Suprapubic skin (tissue), 4 donors: ENCODE measurements around the gene NREP. TPM values are rescaled to one million over a fixed set of nuclear protein-coding genes. Genes with fewer than 3 reads are reported as not detected.

ENCODE experiments used
- DNase-seq, 2 donors: peaks; one replicate each; pipeline ENCODE4 v3.0.0-alpha.2; 2019; ENCODE audit warnings: low spot score in 2 of 2
- H3K27ac ChIP-seq: fragments of 200-600 bp; sonication (generic); one replicate; pipeline ENCODE4 v1.5.1; 2019
- H3K27me3 ChIP-seq: fragments of 200-600 bp; sonication (generic); one replicate; pipeline ENCODE4 v1.5.1; 2019
- H3K36me3 ChIP-seq: fragments of 200-600 bp; sonication (generic); one replicate; pipeline ENCODE4 v1.5.1; 2019
- H3K4me1 ChIP-seq: fragments of 200-600 bp; sonication (generic); one replicate; pipeline ENCODE4 v1.5.1; 2019
- H3K4me3 ChIP-seq: fragments of 200-600 bp; sonication (generic); one replicate; pipeline ENCODE4 v1.5.1; 2019; ENCODE audit warnings: mild to moderate bottlenecking
- H3K9me3 ChIP-seq: fragments of 200-600 bp; sonication (generic); one replicate; pipeline ENCODE4 v1.5.1; 2019
- EP300 ChIP-seq: sonication (generic); formaldehyde crosslinking; IDR thresholded peaks from one replicate; pipeline ENCODE4 v1.6.1; 2017; ENCODE audit warnings: antibody characterized with exemption
- POLR2A ChIP-seq, 2 donors: fragments of 450-650 bp; IDR thresholded peaks; one replicate each; pipeline ENCODE4 v1.6.1; 2017; ENCODE audit warnings: antibody characterized with exemption in 2 of 2, mild to moderate bottlenecking in 2 of 2, moderate library complexity in 2 of 2
- POLR2AphosphoS5 ChIP-seq, 3 donors: sonication (generic); formaldehyde crosslinking; IDR thresholded peaks; one replicate each; pipeline ENCODE4 v1.6.1; 2017; ENCODE audit warnings: antibody characterized with exemption in 3 of 3
- WGBS: methylation state at CpG from one replicate; pipeline ENCODE4 v1.1.5; 2018; 5-methylcytosine and 5-hydroxymethylcytosine counted together
- total RNA-seq, 4 donors: library from RNA; depleted of rRNA; stranded (reverse); fragments of >200 nt; gene quantifications; one replicate each; pipeline ENCODE4 v1.1.0, GENCODE V29; 2016
- TF ChIP-seq, protein P1 (sequence below), 2 donors: fragments of 200-600 bp in 1 of 2; fragments of 450-650 bp in 1 of 2; sonication (generic) in 1 of 2; IDR thresholded peaks; one replicate each; pipeline ENCODE4 v1.5.1; 2016 to 2019; ENCODE audit warnings: antibody characterized with exemption in 2 of 2, mild to moderate bottlenecking in 1 of 2, moderate library complexity in 1 of 2

NREP gene, protein sequence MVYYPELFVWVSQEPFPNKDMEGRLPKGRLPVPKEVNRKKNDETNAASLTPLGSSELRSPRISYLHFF
- 10 to 100 TPM in 1 of 4 donors, 1 to 10 TPM in 3; 7.0 to 10.1 (median 8.3) TPM for total RNA-seq

DNA sequence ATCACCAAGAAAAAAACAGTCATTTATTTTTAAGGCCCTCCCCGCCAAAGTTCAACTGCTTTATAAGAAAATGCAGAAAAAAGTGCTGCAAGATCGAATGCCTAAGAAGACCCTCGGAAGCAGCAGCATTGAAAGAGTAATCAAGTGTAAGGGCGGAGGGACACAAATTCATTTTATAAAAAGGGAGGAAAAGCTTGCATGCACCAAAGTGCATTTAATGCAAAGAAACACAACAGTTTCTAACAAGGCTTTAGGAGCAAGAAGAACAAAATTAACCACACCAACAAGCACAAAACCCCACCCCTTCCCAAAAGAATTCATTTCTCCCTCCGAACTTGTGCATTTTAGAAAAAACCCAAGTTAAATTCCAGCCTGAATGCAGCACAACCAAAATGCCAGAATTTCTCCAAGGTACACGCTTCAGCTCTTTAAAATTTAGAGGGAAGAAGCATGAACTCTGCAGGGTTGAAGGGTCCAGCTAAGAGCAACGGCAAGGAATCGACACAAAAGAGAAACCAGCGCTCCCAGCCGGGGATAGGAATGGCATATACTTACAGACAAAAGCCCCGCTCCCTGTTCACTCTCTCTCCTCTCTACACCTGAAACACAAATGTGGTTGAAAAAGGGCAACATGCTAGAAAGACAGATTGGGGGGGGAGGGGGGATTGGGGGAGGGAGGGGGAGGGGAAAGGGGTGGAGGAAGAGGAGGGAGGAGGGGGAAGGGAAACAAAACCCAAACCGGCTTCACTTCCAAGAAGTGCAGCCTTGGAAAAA lies at the start of gene NREP:
Gene NREP, minus strand, starts transcription at position 614 of the 774 bp plus-strand sequence. CDS start 1,422 bp downstream, outside the sequence.
- Histone ChIP-seq H3K4me3 (peak within 1 kb of the TSS; percentile 60), H3K9me3 (no peaks in the 10 kb centered on the region), H3K27ac (peak within 1 kb of the TSS; percentile 87), H3K4me1 (peaks cover 28% of the 10 kb centered on the region), H3K27me3 (no peaks in the 10 kb centered on the region), H3K36me3 (no peaks in the 10 kb centered on the region)
- TF ChIP-seq POLR2A (IDR thresholded peaks at IDR 0.05) = no peak
- TF ChIP-seq, protein P1, sequence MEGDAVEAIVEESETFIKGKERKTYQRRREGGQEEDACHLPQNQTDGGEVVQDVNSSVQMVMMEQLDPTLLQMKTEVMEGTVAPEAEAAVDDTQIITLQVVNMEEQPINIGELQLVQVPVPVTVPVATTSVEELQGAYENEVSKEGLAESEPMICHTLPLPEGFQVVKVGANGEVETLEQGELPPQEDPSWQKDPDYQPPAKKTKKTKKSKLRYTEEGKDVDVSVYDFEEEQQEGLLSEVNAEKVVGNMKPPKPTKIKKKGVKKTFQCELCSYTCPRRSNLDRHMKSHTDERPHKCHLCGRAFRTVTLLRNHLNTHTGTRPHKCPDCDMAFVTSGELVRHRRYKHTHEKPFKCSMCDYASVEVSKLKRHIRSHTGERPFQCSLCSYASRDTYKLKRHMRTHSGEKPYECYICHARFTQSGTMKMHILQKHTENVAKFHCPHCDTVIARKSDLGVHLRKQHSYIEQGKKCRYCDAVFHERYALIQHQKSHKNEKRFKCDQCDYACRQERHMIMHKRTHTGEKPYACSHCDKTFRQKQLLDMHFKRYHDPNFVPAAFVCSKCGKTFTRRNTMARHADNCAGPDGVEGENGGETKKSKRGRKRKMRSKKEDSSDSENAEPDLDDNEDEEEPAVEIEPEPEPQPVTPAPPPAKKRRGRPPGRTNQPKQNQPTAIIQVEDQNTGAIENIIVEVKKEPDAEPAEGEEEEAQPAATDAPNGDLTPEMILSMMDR (IDR thresholded peaks at IDR 0.05) = no peak
- no peak for TF ChIP-seq EP300
- TF ChIP-seq POLR2AphosphoS5 (IDR thresholded peaks at IDR 0.05) = no peak
- whole genome bisulfite sequencing = 5% methylated on average over 12 of the region's 12 CpGs
- peak in 1 of 2 donors; percentile 83 for DNase-seq

DNA sequence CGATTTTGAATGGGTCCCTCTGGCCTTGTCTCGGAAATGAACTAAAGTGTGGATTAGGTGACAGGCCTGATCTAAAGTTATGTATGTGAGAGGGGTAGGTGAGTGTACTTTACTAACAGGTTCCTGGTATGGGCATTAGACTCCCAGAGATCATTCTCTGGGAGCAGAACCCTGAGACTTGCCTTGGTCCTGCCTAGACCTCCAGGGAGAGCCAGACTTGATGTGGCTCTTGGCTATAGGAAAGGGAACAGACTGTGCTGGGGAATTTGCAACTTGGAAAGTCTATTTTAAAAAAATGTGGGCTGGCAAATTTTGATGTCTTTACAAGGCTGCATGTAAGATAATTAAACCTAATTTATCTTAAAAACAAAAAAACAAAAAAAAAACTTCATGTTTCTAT lies 49.8 kb upstream of the NREP start:
- no peaks in the 10 kb centered on the region for H3K9me3 ChIP-seq
- H3K4me3 ChIP-seq = no peak overlapping the region
- H3K4me1 ChIP-seq = no peaks in the 10 kb centered on the region
- 83% methylated on average over 2 of the region's 2 CpGs for WGBS
- H3K36me3 ChIP-seq = no peaks in the 10 kb centered on the region
- no peak for DNase-seq
- TF ChIP-seq EP300 (no peak), POLR2A (IDR thresholded peaks at IDR 0.05) (no peak), POLR2AphosphoS5 (IDR thresholded peaks at IDR 0.05) (no peak)
- TF ChIP-seq, protein P1 (IDR thresholded peaks at IDR 0.05) = no peak
- no peak overlapping the region for H3K27ac ChIP-seq
- no peaks in the 10 kb centered on the region for H3K27me3 ChIP-seq

DNA sequence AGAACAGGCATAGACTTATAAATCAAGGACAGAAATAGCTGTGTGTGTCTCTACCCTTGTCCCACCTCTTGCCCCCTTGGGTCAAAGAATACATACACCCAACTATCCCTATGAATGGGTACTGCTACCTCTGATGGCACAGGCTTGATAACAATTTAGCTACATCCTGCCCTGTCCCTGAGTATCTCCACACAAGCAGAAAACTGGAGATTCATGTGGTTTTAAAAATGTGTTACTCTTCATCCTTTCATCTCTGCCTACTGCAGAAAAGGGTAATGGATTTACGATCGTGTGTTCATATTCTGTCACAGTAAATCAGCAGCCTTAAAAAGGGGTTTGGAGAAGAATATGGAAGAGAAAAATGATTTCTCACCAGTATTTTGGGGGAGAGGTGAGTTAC lies 49.2 kb upstream of the NREP start:
- Histone ChIP-seq H3K27ac (no peak overlapping the region), H3K27me3 (no peaks in the 10 kb centered on the region), H3K9me3 (no peaks in the 10 kb centered on the region), H3K4me3 (no peak overlapping the region), H3K4me1 (no peaks in the 10 kb centered on the region), H3K36me3 (no peaks in the 10 kb centered on the region)
- 78% methylated on average over 2 of the region's 2 CpGs for WGBS
- DNase-seq = no peak
- TF ChIP-seq POLR2AphosphoS5 (IDR thresholded peaks at IDR 0.05) = no peak
- no peak for TF ChIP-seq POLR2A (IDR thresholded peaks at IDR 0.05)
- no peak for TF ChIP-seq EP300
- TF ChIP-seq, protein P1 (IDR thresholded peaks at IDR 0.05) = no peak

DNA sequence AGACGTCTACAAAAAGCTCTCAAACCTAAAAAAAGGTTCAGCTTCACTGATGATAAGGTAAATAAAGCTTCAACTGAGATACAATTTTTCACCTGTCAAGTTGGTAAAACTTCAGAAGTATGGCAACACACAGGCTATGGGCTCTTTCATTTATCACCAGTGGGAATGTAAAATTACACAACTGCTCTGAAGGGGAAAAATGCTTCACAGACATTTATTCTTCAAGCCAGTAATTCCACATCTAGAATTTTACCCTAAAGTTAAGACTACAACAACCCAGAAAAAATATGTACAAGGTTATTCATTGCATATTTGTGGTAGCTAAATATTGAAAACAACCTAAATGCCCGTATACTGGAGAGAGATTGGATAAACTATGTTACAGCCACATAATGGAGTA lies 48.1 kb upstream of the NREP start:
- DNase-seq = no peak
- Histone ChIP-seq H3K9me3 (no peaks in the 10 kb centered on the region), H3K27me3 (no peaks in the 10 kb centered on the region), H3K4me3 (no peak overlapping the region), H3K27ac (no peak overlapping the region), H3K36me3 (no peaks in the 10 kb centered on the region), H3K4me1 (no peaks in the 10 kb centered on the region)
- TF ChIP-seq POLR2A (IDR thresholded peaks at IDR 0.05) (no peak), POLR2AphosphoS5 (IDR thresholded peaks at IDR 0.05) (no peak), EP300 (no peak)
- TF ChIP-seq, protein P1 (IDR thresholded peaks at IDR 0.05) = no peak
- 91% methylated on average over 2 of the region's 2 CpGs for WGBS

DNA sequence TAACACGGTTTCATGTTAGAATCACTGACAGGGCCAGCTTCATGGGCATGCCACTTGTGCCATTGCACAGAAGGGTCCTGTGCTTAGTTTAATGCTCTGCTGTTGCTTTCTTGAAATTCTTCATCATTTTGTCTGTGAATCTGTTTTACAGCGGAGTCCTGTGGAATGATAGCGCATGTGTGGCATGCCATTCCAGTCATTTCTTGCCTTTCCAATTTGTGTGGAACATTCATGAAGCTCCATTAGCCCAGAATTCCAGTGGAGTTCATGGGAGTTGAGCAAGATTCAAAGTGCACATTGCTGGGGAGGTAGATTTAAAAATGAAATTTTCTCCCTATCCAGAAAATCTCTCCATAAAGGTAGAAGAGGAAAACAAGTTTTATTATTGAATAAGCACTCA lies 43.4 kb upstream of the NREP start:
- Histone ChIP-seq H3K4me3 (no peak overlapping the region), H3K9me3 (no peaks in the 10 kb centered on the region), H3K27me3 (no peaks in the 10 kb centered on the region), H3K36me3 (no peaks in the 10 kb centered on the region), H3K4me1 (no peaks in the 10 kb centered on the region), H3K27ac (no peak overlapping the region)
- TF ChIP-seq, protein P1 (IDR thresholded peaks at IDR 0.05) = no peak
- TF ChIP-seq EP300 (no peak), POLR2AphosphoS5 (IDR thresholded peaks at IDR 0.05) (no peak), POLR2A (IDR thresholded peaks at IDR 0.05) (no peak)
- no peak for DNase-seq
- 60% methylated on average over 3 of the region's 3 CpGs for WGBS
